ENCODE data around the gene NPY4R.
"Not testable (repeated sequence)": the region's sequence is repeated elsewhere in the genome, so short reads cannot be mapped to it uniquely, and the experiment has no call there.

The NPY4R gene

DNA sequence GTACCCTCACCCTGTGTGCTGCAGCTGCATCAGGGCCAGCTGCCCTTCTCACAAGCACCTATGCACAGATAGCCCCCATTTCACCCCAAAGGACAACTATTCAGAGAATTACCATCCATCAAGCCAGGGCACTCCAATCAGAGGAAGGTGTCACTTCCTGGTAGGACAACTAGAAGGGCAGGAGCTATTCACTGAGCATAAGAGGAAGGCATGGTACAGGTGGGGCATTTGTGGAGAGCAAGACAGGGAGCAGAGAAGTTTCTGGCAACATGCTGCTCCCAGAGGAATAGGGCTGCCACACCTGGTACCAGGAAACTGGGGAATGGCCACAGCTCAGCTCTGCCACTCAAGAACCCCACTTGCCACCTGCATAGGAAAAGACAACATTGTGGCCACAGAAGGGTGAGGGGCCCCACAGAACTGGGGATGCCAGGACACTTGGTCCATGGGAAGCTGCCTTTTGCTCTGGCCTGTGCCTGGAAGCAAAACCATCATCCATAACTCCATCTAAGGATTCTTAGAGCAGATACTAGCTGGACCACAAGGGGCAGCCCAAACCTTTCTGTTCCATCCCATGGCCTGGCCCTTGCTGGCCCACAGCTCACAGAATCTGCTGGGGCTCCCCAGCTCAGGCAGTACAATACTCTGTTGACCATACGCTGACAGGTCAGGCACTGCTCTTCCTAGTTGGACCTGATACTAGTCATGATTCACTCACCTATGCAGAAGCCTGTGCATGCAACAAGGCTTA lies 25.8 kb upstream of the NPY4R start:
- H3K9me3 ChIP-seq (ENCODE audit: control insufficient read depth in 1 of 2, low read length in 2 of 2); H3K36me3 ChIP-seq (ENCODE audit: control insufficient read depth in 1 of 2, insufficient read depth in 2 of 2, low read length in 2 of 2); H3K27me3 ChIP-seq (ENCODE audit: control insufficient read depth in 1 of 2, insufficient read depth in 2 of 2, low read length in 2 of 2); H3K27ac ChIP-seq (ENCODE audit: low read depth, low read length); H3K9ac ChIP-seq (ENCODE audit: low read depth in 1 of 2, low read length in 2 of 2); H3K4me3 ChIP-seq (ENCODE audit: low read depth in 1 of 2, low read length in 2 of 2); H3K4me1 ChIP-seq (ENCODE audit: control insufficient read depth in 1 of 2, insufficient read depth in 2 of 2, low read length in 2 of 2): not testable (repeated sequence)

DNA sequence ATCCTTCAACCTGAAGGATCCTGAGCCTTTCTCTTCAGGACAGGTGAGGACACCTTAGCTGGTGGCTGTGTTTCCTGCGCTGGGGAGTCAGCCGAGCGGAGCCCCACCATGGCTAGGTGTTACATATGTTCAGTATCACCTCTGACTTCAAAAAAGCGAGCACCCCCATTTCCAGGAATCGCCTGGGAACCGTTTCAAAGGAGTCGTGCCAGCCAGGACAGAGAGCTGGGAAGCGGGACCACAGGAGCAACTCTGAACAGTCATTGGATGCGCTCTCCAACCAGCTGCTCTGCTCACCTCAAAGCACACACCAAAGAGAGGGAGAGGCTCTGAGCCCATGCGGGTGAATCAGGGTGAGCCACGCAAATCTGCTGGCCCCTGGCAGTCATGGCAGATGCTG lies 24.5 kb upstream of the NPY4R start:
- H3K27ac ChIP-seq (ENCODE audit: low read depth, low read length); H3K4me3 ChIP-seq (ENCODE audit: low read depth in 1 of 2, low read length in 2 of 2); H3K27me3 ChIP-seq (ENCODE audit: control insufficient read depth in 1 of 2, insufficient read depth in 2 of 2, low read length in 2 of 2); H3K9me3 ChIP-seq (ENCODE audit: control insufficient read depth in 1 of 2, low read length in 2 of 2); H3K4me1 ChIP-seq (ENCODE audit: control insufficient read depth in 1 of 2, insufficient read depth in 2 of 2, low read length in 2 of 2); H3K9ac ChIP-seq (ENCODE audit: low read depth in 1 of 2, low read length in 2 of 2); H3K36me3 ChIP-seq (ENCODE audit: control insufficient read depth in 1 of 2, insufficient read depth in 2 of 2, low read length in 2 of 2): not testable (repeated sequence)

- H3K36me3 ChIP-seq (ENCODE audit: control insufficient read depth in 1 of 2, insufficient read depth in 2 of 2, low read length in 2 of 2); H3K9me3 ChIP-seq (ENCODE audit: control insufficient read depth in 1 of 2, low read length in 2 of 2); H3K27ac ChIP-seq (ENCODE audit: low read depth, low read length); H3K4me3 ChIP-seq (ENCODE audit: low read depth in 1 of 2, low read length in 2 of 2); H3K9ac ChIP-seq (ENCODE audit: low read depth in 1 of 2, low read length in 2 of 2); H3K27me3 ChIP-seq (ENCODE audit: control insufficient read depth in 1 of 2, insufficient read depth in 2 of 2, low read length in 2 of 2); H3K4me1 ChIP-seq (ENCODE audit: control insufficient read depth in 1 of 2, insufficient read depth in 2 of 2, low read length in 2 of 2): not testable (repeated sequence)
Measured at GRCh38 chr10:46486459-46486858, 20.7 kb upstream of the NPY4R start.

GRCh38 chr10:46474746-46475320 lies 9.1 kb upstream of the NPY4R start:
- not testable (repeated sequence) for H3K4me3 ChIP-seq (ENCODE audit: low read depth in 1 of 2, low read length in 2 of 2); H3K27me3 ChIP-seq (ENCODE audit: control insufficient read depth in 1 of 2, insufficient read depth in 2 of 2, low read length in 2 of 2); H3K4me1 ChIP-seq (ENCODE audit: control insufficient read depth in 1 of 2, insufficient read depth in 2 of 2, low read length in 2 of 2); H3K9me3 ChIP-seq (ENCODE audit: control insufficient read depth in 1 of 2, low read length in 2 of 2); H3K27ac ChIP-seq (ENCODE audit: low read depth, low read length); H3K36me3 ChIP-seq (ENCODE audit: control insufficient read depth in 1 of 2, insufficient read depth in 2 of 2, low read length in 2 of 2); H3K9ac ChIP-seq (ENCODE audit: low read depth in 1 of 2, low read length in 2 of 2)

- H3K27ac ChIP-seq (ENCODE audit: low read depth, low read length); H3K9me3 ChIP-seq (ENCODE audit: control insufficient read depth in 1 of 2, low read length in 2 of 2); H3K27me3 ChIP-seq (ENCODE audit: control insufficient read depth in 1 of 2, insufficient read depth in 2 of 2, low read length in 2 of 2); H3K9ac ChIP-seq (ENCODE audit: low read depth in 1 of 2, low read length in 2 of 2); H3K4me1 ChIP-seq (ENCODE audit: control insufficient read depth in 1 of 2, insufficient read depth in 2 of 2, low read length in 2 of 2); H3K36me3 ChIP-seq (ENCODE audit: control insufficient read depth in 1 of 2, insufficient read depth in 2 of 2, low read length in 2 of 2); H3K4me3 ChIP-seq (ENCODE audit: low read depth in 1 of 2, low read length in 2 of 2): not testable (repeated sequence)
Measured at GRCh38 chr10:46473758-46474157, 8.0 kb upstream of the NPY4R start.

- not testable (repeated sequence) for H3K27me3 ChIP-seq (ENCODE audit: control insufficient read depth in 1 of 2, insufficient read depth in 2 of 2, low read length in 2 of 2); H3K9me3 ChIP-seq (ENCODE audit: control insufficient read depth in 1 of 2, low read length in 2 of 2); H3K9ac ChIP-seq (ENCODE audit: low read depth in 1 of 2, low read length in 2 of 2); H3K4me3 ChIP-seq (ENCODE audit: low read depth in 1 of 2, low read length in 2 of 2); H3K4me1 ChIP-seq (ENCODE audit: control insufficient read depth in 1 of 2, insufficient read depth in 2 of 2, low read length in 2 of 2); H3K27ac ChIP-seq (ENCODE audit: low read depth, low read length); H3K36me3 ChIP-seq (ENCODE audit: control insufficient read depth in 1 of 2, insufficient read depth in 2 of 2, low read length in 2 of 2)
Measured at GRCh38 chr10:46470134-46470533, 4.4 kb upstream of the NPY4R start.

DNA sequence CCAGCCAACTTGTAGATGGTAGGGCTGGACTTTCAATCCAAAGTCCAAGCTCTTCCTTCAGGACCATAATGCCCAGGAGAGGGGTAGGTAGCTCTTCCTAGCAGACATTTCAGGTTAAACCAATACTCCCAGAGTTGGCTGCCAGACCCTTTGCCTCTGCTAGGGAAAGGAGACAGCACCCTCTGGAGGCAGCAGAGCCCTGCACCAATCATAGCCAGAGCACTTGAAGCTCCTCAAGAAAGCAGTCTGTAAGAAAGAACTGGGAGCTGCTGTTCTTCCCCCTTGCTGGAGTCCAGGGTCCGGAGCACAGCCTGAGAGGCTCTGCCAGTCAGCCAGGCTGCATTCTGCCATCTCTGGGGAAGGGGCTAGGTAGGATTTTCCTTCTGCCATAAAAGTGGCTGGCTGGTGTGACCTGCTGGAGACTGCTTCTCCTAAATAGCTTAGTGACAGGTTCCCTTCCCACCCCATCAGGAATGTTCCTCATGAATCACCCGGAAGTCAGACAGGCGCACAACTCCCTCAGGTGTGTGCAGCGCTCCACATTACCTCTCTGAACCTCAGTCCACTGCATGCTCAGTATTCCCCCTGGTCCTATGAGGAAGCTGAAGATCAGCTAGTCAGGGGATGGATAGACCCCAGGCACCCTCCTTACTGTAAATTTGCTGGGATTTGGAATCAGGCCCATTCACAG lies 2.5 kb upstream of the NPY4R start:
- not testable (repeated sequence) for H3K27me3 ChIP-seq (ENCODE audit: control insufficient read depth in 1 of 2, insufficient read depth in 2 of 2, low read length in 2 of 2); H3K36me3 ChIP-seq (ENCODE audit: control insufficient read depth in 1 of 2, insufficient read depth in 2 of 2, low read length in 2 of 2)

GRCh38 chr10:46463608-46464007 lies 2.1 kb downstream of the NPY4R start:
- not testable (repeated sequence) for H3K4me1 ChIP-seq (ENCODE audit: control insufficient read depth in 1 of 2, insufficient read depth in 2 of 2, low read length in 2 of 2); H3K9ac ChIP-seq (ENCODE audit: low read depth in 1 of 2, low read length in 2 of 2); H3K4me3 ChIP-seq (ENCODE audit: low read depth in 1 of 2, low read length in 2 of 2); H3K27ac ChIP-seq (ENCODE audit: low read depth, low read length); H3K9me3 ChIP-seq (ENCODE audit: control insufficient read depth in 1 of 2, low read length in 2 of 2); H3K27me3 ChIP-seq (ENCODE audit: control insufficient read depth in 1 of 2, insufficient read depth in 2 of 2, low read length in 2 of 2); H3K36me3 ChIP-seq (ENCODE audit: control insufficient read depth in 1 of 2, insufficient read depth in 2 of 2, low read length in 2 of 2)

More for the DNA sequence above, 2.5 kb upstream of the NPY4R start:
- H3K27ac ChIP-seq (ENCODE audit: low read depth, low read length); H3K4me3 ChIP-seq (ENCODE audit: low read depth in 1 of 2, low read length in 2 of 2); H3K9ac ChIP-seq (ENCODE audit: low read depth in 1 of 2, low read length in 2 of 2); H3K4me1 ChIP-seq (ENCODE audit: control insufficient read depth in 1 of 2, insufficient read depth in 2 of 2, low read length in 2 of 2); H3K9me3 ChIP-seq (ENCODE audit: control insufficient read depth in 1 of 2, low read length in 2 of 2): not testable (repeated sequence)

DNA sequence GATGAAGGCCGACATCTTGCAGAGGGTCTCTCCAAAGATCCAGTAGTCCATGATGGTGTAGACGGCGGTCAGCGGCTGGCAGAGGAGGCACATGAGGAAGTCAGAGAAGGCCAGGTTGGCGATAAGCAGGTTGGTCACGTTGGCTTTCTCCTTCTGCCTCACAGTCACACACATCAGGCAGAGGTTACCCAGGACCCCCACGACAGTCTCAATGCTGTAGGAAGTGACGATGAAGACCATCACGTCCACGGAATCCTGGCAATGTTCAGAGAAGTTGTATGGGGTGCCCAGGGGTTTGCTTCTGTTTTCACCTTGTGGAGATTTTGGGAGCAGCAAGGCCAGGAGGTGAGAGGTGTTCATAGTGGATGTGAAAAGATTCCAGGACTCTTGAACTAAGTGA lies 3.5 kb downstream of the NPY4R start:
- not testable (repeated sequence) for H3K4me3 ChIP-seq (ENCODE audit: low read depth in 1 of 2, low read length in 2 of 2); H3K27ac ChIP-seq (ENCODE audit: low read depth, low read length); H3K4me1 ChIP-seq (ENCODE audit: control insufficient read depth in 1 of 2, insufficient read depth in 2 of 2, low read length in 2 of 2); H3K9me3 ChIP-seq (ENCODE audit: control insufficient read depth in 1 of 2, low read length in 2 of 2); H3K27me3 ChIP-seq (ENCODE audit: control insufficient read depth in 1 of 2, insufficient read depth in 2 of 2, low read length in 2 of 2); H3K9ac ChIP-seq (ENCODE audit: low read depth in 1 of 2, low read length in 2 of 2); H3K36me3 ChIP-seq (ENCODE audit: control insufficient read depth in 1 of 2, insufficient read depth in 2 of 2, low read length in 2 of 2)

DNA sequence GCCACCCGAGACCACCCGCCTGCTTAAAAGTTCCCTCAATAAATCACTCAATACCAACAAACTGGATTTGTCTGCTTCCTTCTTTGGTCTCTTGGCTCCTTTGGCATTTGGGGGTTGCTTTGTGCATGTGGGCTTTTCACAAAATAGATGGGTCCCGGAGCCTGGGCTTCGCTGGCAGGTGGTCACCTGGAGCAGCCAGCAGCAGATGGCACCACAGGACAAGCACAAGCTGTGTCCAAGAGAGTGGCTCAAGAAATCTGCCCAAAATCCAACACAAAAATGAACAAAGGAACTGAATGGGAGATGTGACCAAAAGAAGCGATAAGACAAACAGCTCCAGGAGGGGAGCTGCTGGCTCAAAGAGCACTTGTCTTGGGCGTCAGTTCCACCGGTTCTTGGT lies 6.2 kb downstream of the NPY4R start:
- H3K9ac ChIP-seq (ENCODE audit: low read depth in 1 of 2, low read length in 2 of 2); H3K9me3 ChIP-seq (ENCODE audit: control insufficient read depth in 1 of 2, low read length in 2 of 2); H3K4me1 ChIP-seq (ENCODE audit: control insufficient read depth in 1 of 2, insufficient read depth in 2 of 2, low read length in 2 of 2); H3K36me3 ChIP-seq (ENCODE audit: control insufficient read depth in 1 of 2, insufficient read depth in 2 of 2, low read length in 2 of 2); H3K4me3 ChIP-seq (ENCODE audit: low read depth in 1 of 2, low read length in 2 of 2); H3K27me3 ChIP-seq (ENCODE audit: control insufficient read depth in 1 of 2, insufficient read depth in 2 of 2, low read length in 2 of 2); H3K27ac ChIP-seq (ENCODE audit: low read depth, low read length): not testable (repeated sequence)

Data from duodenal mucosa (tissue), 2 donors.